HG03432 (cell line): ENCODE results near the gene MUSK.
A peak's percentile ranks its signal among the peaks of the same experiment; 100 is the strongest.
"Not testable (repeated sequence)": the region's sequence is repeated elsewhere in the genome, so short reads cannot be mapped to it uniquely, and the experiment has no call there.

ENCODE experiments used
- ATAC-seq: cut with Tn5 transposase; IDR thresholded peaks from one replicate; pipeline ENCODE4 v1.9.1; 2021; ENCODE audit warnings: mild to moderate bottlenecking, moderate library complexity; ENCODE audit not compliant: unreplicated experiment

Gene MUSK

GRCh38 chr9:110807956-110808598 is 139.5 kb downstream of the MUSK start:
- peak; percentile 72 for ATAC-seq

DNA sequence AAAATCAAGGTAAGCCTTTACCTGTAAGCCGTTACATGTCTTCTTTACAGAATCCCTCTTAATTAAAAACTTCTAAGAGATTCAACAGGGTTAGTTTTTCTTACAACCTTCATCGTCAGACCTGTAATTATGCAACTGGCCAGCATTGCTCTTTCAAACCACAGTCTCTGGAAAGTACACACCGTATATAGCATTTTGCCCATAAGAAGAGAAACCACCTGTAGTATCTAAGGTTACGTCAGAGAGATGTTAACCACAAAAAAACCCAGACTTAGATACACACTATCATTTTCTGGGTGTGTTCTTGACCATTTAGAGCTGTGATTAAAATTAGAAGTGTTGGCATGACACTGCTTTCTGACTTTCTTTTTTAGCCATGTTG is 140.0 kb downstream of the MUSK start:
- ATAC-seq: peak; percentile 95

- ATAC-seq: peak; percentile 42
These were observed 140.5 kb downstream of the MUSK start for GRCh38 chr9:110809038-110809595.

DNA sequence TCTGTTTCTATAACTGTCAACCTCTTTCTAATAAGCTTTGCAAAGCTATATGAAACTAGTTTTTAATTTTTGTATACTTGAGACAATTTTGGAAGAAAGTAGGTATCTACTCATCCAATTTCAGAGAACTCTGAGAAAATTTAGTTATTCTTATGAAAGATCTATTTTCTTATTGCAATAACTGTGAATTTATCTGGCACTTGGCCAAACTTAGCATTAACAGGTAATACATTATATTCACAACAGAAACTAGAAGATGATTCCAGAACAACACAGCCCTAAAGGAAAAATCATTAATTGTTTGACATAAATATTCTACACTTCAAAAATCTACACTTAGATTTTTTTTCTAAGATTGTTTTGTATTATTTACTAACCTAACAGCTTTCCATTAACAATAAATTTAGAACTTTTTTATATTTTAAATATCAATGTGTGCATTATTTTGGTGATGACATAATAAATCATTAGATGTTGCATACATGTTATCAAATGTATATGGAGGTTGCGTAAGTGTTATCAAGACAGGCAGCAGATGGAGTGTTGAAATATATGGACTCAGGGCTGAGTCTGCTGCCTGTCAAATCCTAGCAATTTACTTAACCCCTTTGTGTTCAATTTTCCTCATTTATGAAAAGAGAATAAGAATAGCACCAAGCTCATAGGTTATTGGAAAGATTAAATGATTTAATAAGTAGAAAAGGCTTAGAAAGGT is 141.8 kb downstream of the MUSK start:
- no peak for ATAC-seq

DNA sequence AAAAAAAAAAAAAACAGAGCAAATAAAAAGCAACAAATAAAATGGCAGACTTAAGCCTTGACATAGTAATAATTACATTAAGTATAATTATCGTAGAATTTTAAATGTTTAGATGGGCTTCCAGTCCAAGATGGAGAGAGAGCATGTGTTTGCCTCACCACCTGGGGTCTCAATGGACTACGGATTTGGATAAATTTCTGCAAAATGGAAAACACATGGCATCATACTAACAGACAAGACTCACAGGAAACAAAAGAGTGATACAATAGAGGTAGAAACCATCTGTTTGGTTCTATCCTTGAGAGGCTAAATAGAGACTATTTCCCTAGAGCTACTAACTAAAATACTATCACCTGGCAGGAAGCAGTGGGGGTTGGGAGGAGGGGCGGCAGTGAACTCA is 144.3 kb downstream of the MUSK start:
- ATAC-seq: no peak

- ATAC-seq: no peak
These were observed 145.6 kb downstream of the MUSK start for GRCh38 chr9:110814159-110814558.

DNA sequence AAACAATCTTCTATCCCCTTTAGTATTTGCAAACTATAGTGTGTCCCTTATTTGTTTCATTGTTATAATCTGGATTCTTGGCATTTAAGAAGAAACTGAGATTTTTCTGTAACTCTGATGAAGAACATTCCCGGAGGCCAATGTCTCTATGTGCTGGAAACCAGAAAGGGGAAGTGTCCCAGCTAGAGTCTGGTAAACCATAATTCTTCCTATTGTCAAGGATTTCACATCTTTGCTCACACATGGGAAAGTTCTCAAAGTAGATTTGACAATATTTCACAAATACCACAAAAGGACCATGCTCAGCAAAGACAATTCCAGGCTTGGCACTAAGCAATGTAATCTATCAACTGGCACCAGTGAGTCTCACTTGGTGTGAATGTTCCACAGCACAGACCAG is 146.8 kb downstream of the MUSK start:
- no peak for ATAC-seq

- ATAC-seq: no peak
These were observed 151.8 kb downstream of the MUSK start for GRCh38 chr9:110820381-110820780.

DNA sequence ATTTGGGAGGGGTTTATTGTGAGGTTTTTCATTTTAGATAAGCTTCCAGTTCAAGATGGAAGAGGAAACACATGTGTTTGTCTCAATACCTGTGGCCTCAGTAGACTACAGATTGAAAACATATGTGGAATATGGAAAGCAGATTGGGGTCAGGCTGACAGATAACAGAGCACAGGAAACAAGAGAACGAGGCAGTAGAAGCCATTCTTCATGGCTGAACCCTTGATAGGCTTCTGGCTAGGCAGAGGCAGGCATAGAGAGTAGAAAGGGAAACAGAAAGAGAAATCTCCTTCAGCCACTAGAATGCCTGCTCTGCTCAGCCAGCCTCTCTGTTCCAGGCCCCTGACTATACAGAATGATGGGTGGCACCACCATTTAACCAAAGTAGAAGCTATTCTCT is 152.5 kb downstream of the MUSK start:
- ATAC-seq: peak; percentile 89

DNA sequence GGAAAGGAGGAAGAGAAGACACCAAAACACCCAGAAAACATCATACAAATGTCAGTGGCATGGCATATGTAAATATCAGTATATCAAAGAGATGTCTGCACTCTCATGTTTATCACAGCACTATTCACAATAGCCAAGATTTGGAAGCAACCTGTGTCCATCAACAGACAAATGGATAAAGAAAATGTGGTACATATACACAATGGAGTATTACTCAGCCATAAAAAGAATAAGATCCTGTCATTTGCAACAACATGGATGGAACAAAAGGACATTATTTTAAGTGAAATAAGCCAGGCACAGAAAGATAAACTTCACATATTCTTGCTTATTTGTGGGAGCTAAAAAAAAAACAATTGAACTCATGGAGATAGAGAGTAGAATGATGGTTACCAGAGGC is 156.5 kb downstream of the MUSK start:
- ATAC-seq: not testable (repeated sequence)

GRCh38 chr9:110825950-110826349 is 157.4 kb downstream of the MUSK start:
- ATAC-seq: no peak

- ATAC-seq: not testable (repeated sequence)
These were observed 157.8 kb downstream of the MUSK start for GRCh38 chr9:110826400-110826799.

GRCh38 chr9:110828264-110828663 is 159.7 kb downstream of the MUSK start:
- ATAC-seq: no peak

DNA sequence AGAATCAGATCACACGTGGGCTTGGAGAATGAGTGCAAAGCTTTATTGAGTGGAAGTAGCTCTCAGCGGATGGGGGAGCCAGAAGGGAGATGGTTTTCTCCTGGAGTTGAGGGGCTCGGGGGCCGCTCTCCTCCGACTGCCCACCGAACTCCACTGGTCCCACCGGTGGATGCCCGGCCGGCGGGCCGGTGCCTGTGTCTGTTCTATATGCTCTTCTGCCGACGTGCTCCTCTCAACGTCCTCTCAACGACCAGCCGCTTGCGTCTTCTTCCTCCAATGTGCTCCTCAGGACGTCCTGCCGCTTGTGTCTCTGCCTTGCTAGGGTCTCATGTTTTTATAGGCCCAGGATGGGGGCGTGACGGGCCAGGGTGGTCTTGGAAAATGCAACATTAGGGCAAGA is 161.9 kb downstream of the MUSK start:
- ATAC-seq: no peak

DNA sequence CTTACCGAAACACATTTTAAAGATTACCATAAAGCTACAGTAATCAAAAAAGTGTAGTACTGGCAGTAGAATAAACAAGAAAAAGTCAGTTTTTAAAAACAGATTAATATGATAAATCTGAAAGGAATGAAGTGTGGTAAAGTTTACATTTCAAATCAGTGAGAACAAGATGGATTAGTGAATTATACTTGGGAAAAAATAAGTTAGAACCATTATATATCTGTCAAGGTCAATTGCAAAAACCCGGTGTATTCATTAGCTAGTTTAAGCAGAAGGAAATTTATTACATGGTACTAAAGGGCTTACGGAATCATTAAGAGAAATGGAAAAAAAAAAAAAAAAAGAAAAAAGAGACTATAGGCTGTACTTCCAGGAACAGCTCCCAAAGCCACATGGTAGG is 164.3 kb downstream of the MUSK start:
- ATAC-seq: no peak

DNA sequence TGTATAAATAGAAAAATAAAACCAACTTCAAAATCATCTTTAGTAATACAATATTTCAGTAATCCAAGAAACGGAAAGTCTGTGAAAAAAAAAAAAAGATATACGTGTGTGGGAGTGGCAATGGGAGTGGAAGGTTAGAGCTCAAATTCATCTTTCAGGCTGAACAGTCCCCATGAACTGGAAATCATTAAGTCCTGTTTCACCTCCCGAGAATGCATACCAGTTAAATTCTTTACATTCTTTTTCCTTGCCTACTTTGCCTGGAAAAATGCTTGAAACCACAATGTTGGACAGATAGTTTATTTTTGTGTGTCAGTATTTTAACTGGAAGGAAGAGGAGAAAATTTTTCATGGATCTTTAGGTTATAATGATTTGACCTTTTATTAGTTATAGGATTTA is 166.8 kb downstream of the MUSK start:
- no peak for ATAC-seq

- ATAC-seq: no peak
These were observed 167.3 kb downstream of the MUSK start for GRCh38 chr9:110835859-110836271.

- ATAC-seq: peak; percentile 77
These were observed 168.9 kb downstream of the MUSK start for GRCh38 chr9:110837401-110838005.

- ATAC-seq: no peak
These were observed 173.6 kb downstream of the MUSK start for GRCh38 chr9:110842169-110842568.

GRCh38 chr9:110842986-110843385 is 174.4 kb downstream of the MUSK start:
- ATAC-seq: no peak

GRCh38 chr9:110844121-110844520 is 175.5 kb downstream of the MUSK start:
- ATAC-seq: no peak

DNA sequence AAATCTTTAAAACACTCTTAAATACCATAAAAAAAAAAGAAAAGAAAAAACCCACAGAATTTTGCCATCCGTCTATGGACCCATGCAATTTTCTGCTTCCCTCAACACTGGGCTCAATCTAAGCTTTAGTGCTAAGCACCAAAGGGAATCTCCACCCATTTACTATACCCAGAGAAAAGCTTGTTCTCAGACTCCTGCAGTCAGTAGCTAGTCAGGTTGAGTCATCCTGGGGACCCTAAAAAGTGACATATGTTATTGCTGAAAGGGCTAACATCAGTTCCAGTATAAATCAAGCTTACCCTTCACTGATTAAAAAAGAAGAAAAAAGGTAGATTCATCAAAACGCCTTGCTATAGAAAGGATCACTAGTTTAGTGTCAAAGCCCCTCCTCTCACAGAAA is 177.6 kb downstream of the MUSK start:
- ATAC-seq: no peak
